ENCODE data around the gene NPIPA5.

DNA sequence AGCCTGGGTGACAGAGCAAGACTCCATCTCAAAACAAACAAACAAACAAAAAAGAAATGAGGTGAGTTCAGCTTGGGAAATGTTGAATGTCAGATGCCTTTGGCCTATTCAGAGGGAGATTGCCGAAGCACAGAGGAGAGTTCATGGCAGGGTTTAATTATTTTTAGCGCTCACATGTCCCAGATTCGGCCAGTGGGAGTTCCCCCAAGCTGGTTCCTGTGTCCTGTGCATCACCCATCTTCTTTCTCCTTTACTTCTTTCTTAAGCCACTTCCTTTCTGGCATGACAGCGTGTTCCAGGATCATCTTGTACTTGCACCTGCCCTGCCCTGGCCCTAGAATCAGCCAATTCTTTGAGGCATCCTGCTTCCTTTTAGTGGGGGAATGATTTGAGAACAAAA is 26.7 kb upstream of the NPIPA5 start:
- TF ChIP-seq CTCF (IDR thresholded peaks at IDR 0.05) (no peak), POLR2A (IDR thresholded peaks at IDR 0.05) (no peak)
